ENCODE results near the gene AGMO.

Gene AGMO

GRCh38 chr7:15334536-15335263 is 227.1 kb downstream of the AGMO start:
- Histone ChIP-seq H3K4me3 (ENCODE audit: low read depth, low read length) (no peak overlapping the region), H2AFZ (no peak overlapping the region), H3K36me3 (ENCODE audit: control insufficient read depth, insufficient read depth, low read length) (no peaks in the 10 kb centered on the region), H3K4me2 (ENCODE audit: low read length) (no peak overlapping the region), H3K27ac (no peak overlapping the region), H3K9ac (no peak overlapping the region), H3K27me3 (ENCODE audit: control insufficient read depth, insufficient read depth, low read length) (no peaks in the 10 kb centered on the region), H3K79me2 (no peaks in the 10 kb centered on the region), H3K9me3 (ENCODE audit: control insufficient read depth, low read length) (no peaks in the 10 kb centered on the region), H3K4me1 (no peaks in the 10 kb centered on the region)
- TF ChIP-seq, protein P1, sequence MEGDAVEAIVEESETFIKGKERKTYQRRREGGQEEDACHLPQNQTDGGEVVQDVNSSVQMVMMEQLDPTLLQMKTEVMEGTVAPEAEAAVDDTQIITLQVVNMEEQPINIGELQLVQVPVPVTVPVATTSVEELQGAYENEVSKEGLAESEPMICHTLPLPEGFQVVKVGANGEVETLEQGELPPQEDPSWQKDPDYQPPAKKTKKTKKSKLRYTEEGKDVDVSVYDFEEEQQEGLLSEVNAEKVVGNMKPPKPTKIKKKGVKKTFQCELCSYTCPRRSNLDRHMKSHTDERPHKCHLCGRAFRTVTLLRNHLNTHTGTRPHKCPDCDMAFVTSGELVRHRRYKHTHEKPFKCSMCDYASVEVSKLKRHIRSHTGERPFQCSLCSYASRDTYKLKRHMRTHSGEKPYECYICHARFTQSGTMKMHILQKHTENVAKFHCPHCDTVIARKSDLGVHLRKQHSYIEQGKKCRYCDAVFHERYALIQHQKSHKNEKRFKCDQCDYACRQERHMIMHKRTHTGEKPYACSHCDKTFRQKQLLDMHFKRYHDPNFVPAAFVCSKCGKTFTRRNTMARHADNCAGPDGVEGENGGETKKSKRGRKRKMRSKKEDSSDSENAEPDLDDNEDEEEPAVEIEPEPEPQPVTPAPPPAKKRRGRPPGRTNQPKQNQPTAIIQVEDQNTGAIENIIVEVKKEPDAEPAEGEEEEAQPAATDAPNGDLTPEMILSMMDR (IDR thresholded peaks at IDR 0.05) = no peak

- H3K27ac ChIP-seq = no peak overlapping the region
- no peaks in the 10 kb centered on the region for H3K4me1 ChIP-seq
- H3K4me2 ChIP-seq (ENCODE audit: low read length) = no peak overlapping the region
- no peaks in the 10 kb centered on the region for H3K79me2 ChIP-seq
- TF ChIP-seq, protein P1 (IDR thresholded peaks at IDR 0.05) = no peak
- H3K27me3 ChIP-seq (ENCODE audit: control insufficient read depth, insufficient read depth, low read length) = no peaks in the 10 kb centered on the region
- H3K9ac ChIP-seq = no peak overlapping the region
- no peak overlapping the region for H3K4me3 ChIP-seq (ENCODE audit: low read depth, low read length)
- no peak overlapping the region for H2AFZ ChIP-seq
- H3K36me3 ChIP-seq (ENCODE audit: control insufficient read depth, insufficient read depth, low read length) = no peaks in the 10 kb centered on the region
- no peaks in the 10 kb centered on the region for H3K9me3 ChIP-seq (ENCODE audit: control insufficient read depth, low read length)
These were observed 228.9 kb downstream of the AGMO start for GRCh38 chr7:15332956-15333355.

GRCh38 chr7:15330943-15331342 is 230.9 kb downstream of the AGMO start:
- H3K9me3 ChIP-seq (ENCODE audit: control insufficient read depth, low read length) = no peaks in the 10 kb centered on the region
- H3K4me3 ChIP-seq (ENCODE audit: low read depth, low read length) = no peak overlapping the region
- H3K9ac ChIP-seq = no peak overlapping the region
- H3K79me2 ChIP-seq = no peaks in the 10 kb centered on the region
- H3K27ac ChIP-seq = no peak overlapping the region
- no peaks in the 10 kb centered on the region for H3K36me3 ChIP-seq (ENCODE audit: control insufficient read depth, insufficient read depth, low read length)
- no peaks in the 10 kb centered on the region for H3K4me1 ChIP-seq
- H2AFZ ChIP-seq = no peak overlapping the region
- H3K27me3 ChIP-seq (ENCODE audit: control insufficient read depth, insufficient read depth, low read length) = no peaks in the 10 kb centered on the region
- no peak overlapping the region for H3K4me2 ChIP-seq (ENCODE audit: low read length)
- TF ChIP-seq, protein P1 (IDR thresholded peaks at IDR 0.05) = no peak

GRCh38 chr7:15327001-15327400 is 234.8 kb downstream of the AGMO start:
- Histone ChIP-seq H3K36me3 (ENCODE audit: control insufficient read depth, insufficient read depth, low read length) (no peaks in the 10 kb centered on the region), H3K4me2 (ENCODE audit: low read length) (no peak overlapping the region), H3K27me3 (ENCODE audit: control insufficient read depth, insufficient read depth, low read length) (no peaks in the 10 kb centered on the region), H3K79me2 (no peaks in the 10 kb centered on the region), H3K4me1 (no peaks in the 10 kb centered on the region), H3K4me3 (ENCODE audit: low read depth, low read length) (no peak overlapping the region), H2AFZ (no peak overlapping the region), H3K27ac (no peak overlapping the region), H3K9ac (no peak overlapping the region), H3K9me3 (ENCODE audit: control insufficient read depth, low read length) (no peaks in the 10 kb centered on the region)
- TF ChIP-seq, protein P1 (IDR thresholded peaks at IDR 0.05) = no peak

DNA sequence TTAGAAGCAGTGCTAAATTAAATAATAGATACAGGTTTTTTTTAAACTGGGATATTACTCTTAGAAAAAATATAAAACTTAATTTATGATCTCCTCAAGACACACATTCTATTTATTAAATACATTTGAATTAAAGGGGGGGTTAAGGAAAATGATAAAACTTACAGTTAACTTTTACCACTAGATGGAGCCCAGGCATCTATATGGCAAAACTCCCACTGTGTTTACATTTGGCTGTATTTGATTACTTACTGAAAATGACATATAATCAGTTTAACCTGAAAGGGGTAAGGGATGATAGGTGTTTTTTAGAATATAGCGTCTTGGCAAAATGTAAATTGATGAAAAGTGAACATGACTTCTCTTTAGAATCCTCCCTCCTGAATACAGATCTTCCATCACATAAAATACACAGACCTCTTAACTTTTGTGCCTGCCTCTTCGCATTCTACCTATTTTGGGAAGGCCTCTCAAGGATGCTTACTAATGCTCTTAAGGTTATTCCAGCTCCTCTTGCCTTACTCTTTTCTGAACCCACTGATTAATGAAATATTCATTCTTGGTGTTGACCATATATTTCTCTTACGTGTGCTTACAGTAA is 235.7 kb downstream of the AGMO start:
- no peaks in the 10 kb centered on the region for H3K27me3 ChIP-seq (ENCODE audit: control insufficient read depth, insufficient read depth, low read length)
- H3K4me3 ChIP-seq (ENCODE audit: low read depth, low read length) = no peak overlapping the region
- no peak overlapping the region for H3K4me2 ChIP-seq (ENCODE audit: low read length)
- H2AFZ ChIP-seq = no peak overlapping the region
- H3K27ac ChIP-seq = no peak overlapping the region
- TF ChIP-seq, protein P1 (IDR thresholded peaks at IDR 0.05) = no peak
- H3K4me1 ChIP-seq = no peaks in the 10 kb centered on the region
- H3K79me2 ChIP-seq = no peaks in the 10 kb centered on the region
- H3K9me3 ChIP-seq (ENCODE audit: control insufficient read depth, low read length) = no peaks in the 10 kb centered on the region
- no peak overlapping the region for H3K9ac ChIP-seq
- H3K36me3 ChIP-seq (ENCODE audit: control insufficient read depth, insufficient read depth, low read length) = no peaks in the 10 kb centered on the region

All from parathyroid adenoma (tissue), 2 donors.